NT2/D1 (cell line): ENCODE measurements around the gene MYO5B.

Experiments used
- DNase-seq: peaks from one replicate; pipeline ENCODE4 v3.0.0-alpha.2; 2011; ENCODE audit warnings: low read depth, low spot score
- H3K27me3 ChIP-seq: 2 replicates; pipeline ENCODE4 v1.6.0; 2011; ENCODE audit warnings: mild to moderate bottlenecking; ENCODE audit not compliant: insufficient read length, insufficient read depth
- H3K36me3 ChIP-seq: 2 replicates; pipeline ENCODE4 v1.6.1; 2011; ENCODE audit warnings: mild to moderate bottlenecking, low read length, mixed read lengths; ENCODE audit not compliant: insufficient read depth, insufficient read length
- H3K4me1 ChIP-seq: 2 replicates; pipeline ENCODE4 v1.5.1; 2011; ENCODE audit not compliant: insufficient read depth, insufficient read length
- H3K4me3 ChIP-seq: 2 replicates; pipeline ENCODE4 v1.5.1; 2011; ENCODE audit warnings: low read depth; ENCODE audit not compliant: insufficient read length
- H3K9ac ChIP-seq: 2 replicates; pipeline ENCODE4 v1.6.0; 2011; ENCODE audit warnings: low read depth; ENCODE audit not compliant: insufficient read length
- H3K9me3 ChIP-seq: 2 replicates; pipeline ENCODE4 v1.5.1; 2011; ENCODE audit warnings: mild to moderate bottlenecking, low read length; ENCODE audit not compliant: insufficient read depth
- SUZ12 ChIP-seq: IDR thresholded peaks from 2 replicates; pipeline ENCODE4 v1.6.1; 2011; ENCODE audit not compliant: insufficient read length, insufficient read depth; ENCODE audit errors: extremely low read depth
- YY1 ChIP-seq: IDR thresholded peaks from 2 replicates; pipeline ENCODE4 v1.6.1; 2011; ENCODE audit not compliant: insufficient read length, insufficient read depth
- ZNF274 ChIP-seq: IDR thresholded peaks from 2 replicates; pipeline ENCODE4 v1.6.1; 2011; ENCODE audit warnings: mild to moderate bottlenecking, low read depth, low read length

MYO5B gene

DNA sequence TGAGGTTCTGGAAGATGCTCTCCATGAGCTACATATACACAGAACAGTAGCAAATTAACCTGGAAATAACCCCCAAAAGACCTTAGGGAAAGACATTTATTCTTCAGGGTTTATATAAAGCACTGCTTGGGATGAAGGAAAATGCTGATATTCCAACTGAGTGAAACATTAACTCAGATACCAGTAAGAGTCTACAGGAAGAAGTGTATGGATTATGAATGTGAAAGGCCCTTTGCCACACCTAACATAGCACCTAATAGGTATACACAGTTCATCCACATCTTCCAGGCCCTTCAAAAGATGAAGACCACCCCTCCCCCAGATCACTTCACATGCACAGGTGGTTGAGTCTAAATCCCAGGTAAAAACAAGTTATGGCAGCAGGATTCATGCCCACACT is 50.4 kb downstream of the MYO5B start:
- H3K4me1 ChIP-seq: no peaks in the 10 kb centered on the region
- TF ChIP-seq SUZ12 (no peak), YY1 (no peak), ZNF274 (no peak)
- DNase-seq: no peak
- H3K9me3 ChIP-seq: no peaks in the 10 kb centered on the region
- no peak overlapping the region for H3K4me3 ChIP-seq
- H3K36me3 ChIP-seq: no peaks in the 10 kb centered on the region
- no peak overlapping the region for H3K9ac ChIP-seq
- H3K27me3 ChIP-seq: no peaks in the 10 kb centered on the region

GRCh38 chr18:50143886-50144285 is 51.1 kb downstream of the MYO5B start:
- DNase-seq: no peak
- Histone ChIP-seq H3K4me3 (no peak overlapping the region), H3K9me3 (no peaks in the 10 kb centered on the region), H3K9ac (no peak overlapping the region), H3K27me3 (no peaks in the 10 kb centered on the region), H3K4me1 (no peaks in the 10 kb centered on the region), H3K36me3 (no peaks in the 10 kb centered on the region)
- TF ChIP-seq ZNF274 (no peak), YY1 (no peak), SUZ12 (no peak)

DNA sequence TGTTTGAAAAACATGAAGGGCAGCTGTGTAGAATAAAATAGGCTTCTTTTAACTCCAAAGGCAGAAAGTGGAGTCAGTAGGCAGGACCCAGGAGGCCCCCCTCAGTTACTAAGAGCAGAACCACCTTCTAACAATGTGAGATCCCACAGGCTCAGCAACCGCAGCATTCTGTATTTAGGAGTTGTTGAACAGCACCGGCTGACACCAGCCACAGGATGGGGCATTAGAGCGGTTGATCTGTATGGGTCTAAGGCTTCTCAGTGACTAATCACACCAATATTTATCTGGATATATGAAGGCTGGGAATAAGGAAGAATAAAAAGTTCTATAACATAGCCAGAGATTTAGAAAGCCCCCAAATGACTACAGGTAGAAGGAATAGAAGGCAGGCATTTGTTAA is 51.7 kb downstream of the MYO5B start:
- H3K27me3 ChIP-seq: no peaks in the 10 kb centered on the region
- H3K4me1 ChIP-seq: no peaks in the 10 kb centered on the region
- DNase-seq: no peak

GRCh38 chr18:50142441-50143120 is 52.4 kb downstream of the MYO5B start:
- no peak overlapping the region for H3K4me3 ChIP-seq
- no peak for DNase-seq
- TF ChIP-seq SUZ12: no peak
- no peak for TF ChIP-seq YY1
- TF ChIP-seq ZNF274: no peak
- no peak overlapping the region for H3K9ac ChIP-seq
- H3K4me1 ChIP-seq: no peaks in the 10 kb centered on the region
- H3K27me3 ChIP-seq: no peaks in the 10 kb centered on the region
- H3K36me3 ChIP-seq: no peaks in the 10 kb centered on the region
- H3K9me3 ChIP-seq: no peaks in the 10 kb centered on the region

More for the DNA sequence above, 51.7 kb downstream of the MYO5B start:
- Histone ChIP-seq H3K36me3 (no peaks in the 10 kb centered on the region), H3K9ac (no peak overlapping the region), H3K9me3 (no peaks in the 10 kb centered on the region), H3K4me3 (no peak overlapping the region)
- TF ChIP-seq ZNF274: no peak
- no peak for TF ChIP-seq SUZ12
- no peak for TF ChIP-seq YY1

DNA sequence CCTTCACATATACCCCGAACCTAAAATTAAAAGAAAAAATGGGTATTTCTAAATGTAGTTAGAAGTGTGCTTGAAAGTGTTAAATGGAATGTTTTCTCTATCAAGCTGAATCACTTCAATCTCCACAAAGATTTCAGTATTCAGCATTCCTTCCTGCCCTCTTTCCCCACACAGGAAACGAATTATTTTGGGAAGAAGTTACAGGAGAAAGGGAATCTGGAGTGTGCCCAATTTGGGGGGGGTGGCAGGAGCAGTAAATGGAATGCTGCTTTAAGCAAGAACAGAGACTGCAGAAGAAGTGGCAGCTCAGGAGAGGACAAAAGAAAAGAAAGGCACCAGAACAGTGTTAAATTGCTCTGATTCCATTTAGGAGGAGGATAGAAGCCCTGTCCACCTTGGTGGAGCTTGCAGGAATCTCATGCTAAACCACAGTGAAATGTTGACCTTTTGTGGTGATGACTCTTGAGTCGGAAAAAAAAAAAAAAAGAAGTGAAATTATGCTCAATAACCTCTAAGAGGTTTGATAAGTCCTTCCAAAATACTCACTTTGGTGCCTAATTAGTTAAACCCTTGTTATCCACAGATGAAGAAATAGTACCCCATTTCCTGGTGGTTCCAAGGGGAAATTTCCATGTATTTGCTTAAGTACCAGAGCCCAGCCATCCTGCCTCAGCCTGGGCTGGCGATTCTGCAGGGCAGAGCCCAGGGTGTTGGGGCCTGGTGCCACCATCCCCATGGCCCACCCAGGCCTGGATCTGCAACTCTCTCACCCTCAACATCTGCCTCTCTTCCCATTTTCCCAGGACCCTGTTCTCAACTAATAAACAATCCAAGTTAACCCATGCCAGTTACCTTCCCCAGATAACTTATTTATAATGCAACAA is 56.5 kb downstream of the MYO5B start:
- no peaks in the 10 kb centered on the region for H3K9me3 ChIP-seq
- no peaks in the 10 kb centered on the region for H3K4me1 ChIP-seq
- no peaks in the 10 kb centered on the region for H3K27me3 ChIP-seq
- H3K36me3 ChIP-seq: no peaks in the 10 kb centered on the region
- no peak overlapping the region for H3K9ac ChIP-seq
- DNase-seq: no peak
- H3K4me3 ChIP-seq: no peak overlapping the region
- TF ChIP-seq SUZ12: no peak
- no peak for TF ChIP-seq YY1
- no peak for TF ChIP-seq ZNF274

GRCh38 chr18:50135903-50136302 is 59.0 kb downstream of the MYO5B start:
- no peak for DNase-seq
- no peak overlapping the region for H3K9ac ChIP-seq
- TF ChIP-seq YY1 (no peak), ZNF274 (no peak), SUZ12 (no peak)
- no peak overlapping the region for H3K4me3 ChIP-seq
- no peaks in the 10 kb centered on the region for H3K27me3 ChIP-seq
- no peaks in the 10 kb centered on the region for H3K4me1 ChIP-seq
- no peaks in the 10 kb centered on the region for H3K36me3 ChIP-seq
- no peaks in the 10 kb centered on the region for H3K9me3 ChIP-seq

GRCh38 chr18:50133526-50133925 is 61.4 kb downstream of the MYO5B start:
- DNase-seq: no peak
- no peaks in the 10 kb centered on the region for H3K9me3 ChIP-seq
- H3K36me3 ChIP-seq: no peaks in the 10 kb centered on the region
- TF ChIP-seq SUZ12 (no peak), YY1 (no peak), ZNF274 (no peak)
- no peak overlapping the region for H3K4me3 ChIP-seq
- no peak overlapping the region for H3K9ac ChIP-seq
- H3K4me1 ChIP-seq: no peaks in the 10 kb centered on the region
- no peaks in the 10 kb centered on the region for H3K27me3 ChIP-seq
